ENCODE measurements around the gene ZNF107. TPM values are rescaled to one million over a fixed set of nuclear protein-coding genes. Genes with fewer than 3 reads are reported as not detected.

Gene ZNF107
- total and polyA plus RNA-seq, 8 donors: 0.92 to 9.2 (median 3.9) TPM

- TF ChIP-seq EP300 (IDR thresholded peaks at IDR 0.05): no peak
- TF ChIP-seq POLR2AphosphoS5 (IDR thresholded peaks at IDR 0.05): no peak
- TF ChIP-seq CTCF (IDR thresholded peaks at IDR 0.05): no peak
- no peak for TF ChIP-seq POLR2A (IDR thresholded peaks at IDR 0.05)
- peaks cover 0 to 35% (median 16%) of the 10 kb centered on the region in 4 donors for H3K9me3 ChIP-seq
- no peak overlapping the region for H3K27ac ChIP-seq
- no peak for DNase-seq
- H3K4me3 ChIP-seq: no peak overlapping the region
- WGBS, 5 donors: 68 to 87% (median 83%) methylated on average over 4 of the region's 4 CpGs
- no peaks in the 10 kb centered on the region for H3K27me3 ChIP-seq
- no peaks in the 10 kb centered on the region for H3K4me1 ChIP-seq
- H3K36me3 ChIP-seq: no peaks in the 10 kb centered on the region
- intact Hi-C loops (cut with DNase I; ENCODE audit: low total_unique reads): no loop called here
Measured at GRCh38 chr7:64744680-64745079, 78.7 kb downstream of the ZNF107 start.

GRCh38 chr7:64747802-64748201 is 81.9 kb downstream of the ZNF107 start:
- TF ChIP-seq CTCF (IDR thresholded peaks at IDR 0.05) (no peak), POLR2AphosphoS5 (IDR thresholded peaks at IDR 0.05) (no peak), POLR2A (IDR thresholded peaks at IDR 0.05) (no peak), EP300 (IDR thresholded peaks at IDR 0.05) (no peak)

GRCh38 chr7:64753032-64753431 is 87.1 kb downstream of the ZNF107 start:
- intact Hi-C loops (cut with DNase I; ENCODE audit: low total_unique reads): no loop called here
- H3K27me3 ChIP-seq: no peaks in the 10 kb centered on the region
- 76 to 89% (median 85%) methylated on average over 2 of the region's 2 CpGs for WGBS, 5 donors
- TF ChIP-seq POLR2AphosphoS5 (IDR thresholded peaks at IDR 0.05) (no peak), CTCF (IDR thresholded peaks at IDR 0.05) (no peak), POLR2A (IDR thresholded peaks at IDR 0.05) (no peak), EP300 (IDR thresholded peaks at IDR 0.05) (no peak)
- H3K36me3 ChIP-seq: no peaks in the 10 kb centered on the region
- no peak overlapping the region for H3K4me3 ChIP-seq
- H3K9me3 ChIP-seq: peaks cover 0 to 12% (median 5%) of the 10 kb centered on the region in 4 donors
- no peak overlapping the region for H3K27ac ChIP-seq
- no peaks in the 10 kb centered on the region for H3K4me1 ChIP-seq
- no peak for DNase-seq

More at GRCh38 chr7:64747802-64748201, 81.9 kb downstream of the ZNF107 start:
- H3K36me3 ChIP-seq: no peaks in the 10 kb centered on the region
- no peaks in the 10 kb centered on the region for H3K4me1 ChIP-seq
- intact Hi-C loops (cut with DNase I; ENCODE audit: low total_unique reads): no loop called here
- no peaks in the 10 kb centered on the region for H3K27me3 ChIP-seq
- H3K27ac ChIP-seq: no peak overlapping the region
- no peak for DNase-seq
- no peak overlapping the region for H3K4me3 ChIP-seq
- H3K9me3 ChIP-seq: peaks cover 0 to 24% (median 13%) of the 10 kb centered on the region in 4 donors

- no peaks in the 10 kb centered on the region for H3K9me3 ChIP-seq
- H3K4me1 ChIP-seq: no peaks in the 10 kb centered on the region
- no peaks in the 10 kb centered on the region for H3K36me3 ChIP-seq
- no peak for TF ChIP-seq POLR2AphosphoS5 (IDR thresholded peaks at IDR 0.05)
- no peak for DNase-seq
- no peak overlapping the region for H3K4me3 ChIP-seq
- intact Hi-C loops (cut with DNase I; ENCODE audit: low total_unique reads): no loop called here
- no peaks in the 10 kb centered on the region for H3K27me3 ChIP-seq
- WGBS, 5 donors: 80 to 90% (median 87%) methylated on average over 3 of the region's 3 CpGs
- H3K27ac ChIP-seq: no peak overlapping the region
Measured at GRCh38 chr7:64755865-64756264, 89.9 kb downstream of the ZNF107 start.

- H3K4me1 ChIP-seq: no peaks in the 10 kb centered on the region
- no peak overlapping the region for H3K4me3 ChIP-seq
- H3K27ac ChIP-seq: no peak overlapping the region
- no peaks in the 10 kb centered on the region for H3K36me3 ChIP-seq
- DNase-seq: no peak
- 55 to 71% (median 62%) methylated on average over 3 of the region's 3 CpGs for WGBS, 5 donors
- intact Hi-C loops (cut with DNase I; ENCODE audit: low total_unique reads): no loop called here
- TF ChIP-seq POLR2AphosphoS5 (IDR thresholded peaks at IDR 0.05) (no peak), EP300 (IDR thresholded peaks at IDR 0.05) (no peak), POLR2A (IDR thresholded peaks at IDR 0.05) (no peak), CTCF (IDR thresholded peaks at IDR 0.05) (no peak)
- H3K9me3 ChIP-seq: no peaks in the 10 kb centered on the region
- H3K27me3 ChIP-seq: no peaks in the 10 kb centered on the region
Measured at GRCh38 chr7:64758151-64758550, 92.2 kb downstream of the ZNF107 start.

Small RNA genes lying within 50 kb of the gene (small RNA-seq; reads per million reads assigned to genes)
- 0 to 0.83 (median 0.10) reads per million in 4 donors for gene MIR6839

Other genes starting within 250 kb of the ZNF107 start
- 10 to 100 TPM in 3 of 5 donors, 1 to 10 TPM in 2; 4.3 to 41.1 (median 17.4) TPM for gene ZNF680, start 103.1 kb upstream of the ZNF107 start, total RNA-seq
- 1 to 10 TPM; 3.8 to 6.4 (median 4.3) TPM for gene ZNF680, start 103.1 kb upstream of the ZNF107 start, polyA plus RNA-seq
- gene ZNF138, start 128.3 kb downstream of the ZNF107 start, total RNA-seq: 10 to 100 TPM in 3 of 5 donors, 1 to 10 TPM in 2; 1.8 to 35.6 (median 18.0) TPM
- 1 to 10 TPM; 4.5 to 9.6 (median 5.1) TPM for gene ZNF138, start 128.3 kb downstream of the ZNF107 start, polyA plus RNA-seq
- 10 to 100 TPM in 3 of 5 donors, 1 to 10 TPM in 2; 5.3 to 24.3 (median 11.6) TPM for gene ZNF273, start 237.1 kb downstream of the ZNF107 start, total RNA-seq
- gene ZNF273, start 237.1 kb downstream of the ZNF107 start, polyA plus RNA-seq: 1 to 10 TPM; 1.3 to 7.7 (median 2.9) TPM

Measured in stomach (tissue), 9 donors.